Left forelimb (tissue), 1 donor: ENCODE results near the gene NR0B1.

Experiments
- DNase-seq: peaks from one replicate; pipeline ENCODE4 v3.0.0-alpha.2; 2018; ENCODE audit warnings: low spot score

The NR0B1 gene

GRCh38 chrX:30270639-30271038, 38.6 kb downstream of the NR0B1 start:
- DNase-seq, result no peak

GRCh38 chrX:30262763-30263162, 46.4 kb downstream of the NR0B1 start:
- DNase-seq, result no peak

- no peak for DNase-seq
Measured at GRCh38 chrX:30261012-30261411, 48.2 kb downstream of the NR0B1 start.

GRCh38 chrX:30259927-30260326, 49.3 kb downstream of the NR0B1 start:
- DNase-seq, result no peak
